A673 (cell line): ENCODE data around the gene RRP1. TPM values are rescaled to one million over a fixed set of nuclear protein-coding genes. Genes with fewer than 3 reads are reported as not detected.
A peak's percentile ranks its signal among the peaks of the same experiment; 100 is the strongest.

Experiments
- Bru-seq: library from RNA; stranded (reverse); fragments of 400-500 nt; gene quantifications from one replicate; lab custom pipeline; 2021; lab: Mats Ljungman, UMichigan
- BruChase-seq, 2 experiments: library from RNA; stranded (reverse); fragments of 400-500 nt; gene quantifications; one replicate each; lab custom pipeline; 2021; lab: Mats Ljungman, UMichigan
- BruUV-seq: library from RNA; stranded (reverse); fragments of 400-500 nt; replicated peaks from 2 replicates; lab custom pipeline; 2021; lab: Mats Ljungman, UMichigan
- CTCF ChIA-PET: fragments of 300-600 bp; sonication (Branson Sonifier 250); formaldehyde crosslinking; loops from one replicate; lab custom pipeline; 2022; ENCODE audit warnings: antibody characterized with exemption; lab: Charles Lee
- POLR2A ChIA-PET: fragments of 300-600 bp; sonication (Branson Sonifier 250); formaldehyde crosslinking; loops from one replicate; lab custom pipeline; 2022; ENCODE audit warnings: antibody characterized with exemption; ENCODE audit not compliant: low non-redundant PET; lab: Charles Lee
- DNase-seq: peaks from one replicate; pipeline ENCODE4 v3.0.0-alpha.2; 2015; ENCODE audit warnings: low spot score
- H3K27ac ChIP-seq: fragments of 200-600 bp; sonication (generic); 2 replicates; pipeline ENCODE4 v1.5.1; 2016; ENCODE audit warnings: mixed run types, low read depth, mild to moderate bottlenecking, mixed read lengths, antibody characterized with exemption, low read length; ENCODE audit not compliant: poor library complexity, severe bottlenecking
- H3K27me3 ChIP-seq: fragments of 200-600 bp; sonication (generic); replicated peaks from 2 replicates; pipeline ENCODE4 v1.6.1; 2017; ENCODE audit warnings: mixed run types, low read depth, mild to moderate bottlenecking, mixed read lengths, antibody characterized with exemption, low read length; ENCODE audit not compliant: insufficient read depth, poor library complexity
- H3K36me3 ChIP-seq: fragments of 200-600 bp; sonication (generic); 2 replicates; pipeline ENCODE4 v1.6.1; 2016; ENCODE audit warnings: mixed run types, mild to moderate bottlenecking, mixed read lengths, antibody characterized with exemption, low read length; ENCODE audit not compliant: insufficient read depth, poor library complexity, severe bottlenecking
- H3K4me1 ChIP-seq: fragments of 200-600 bp; sonication (generic); 2 replicates; pipeline ENCODE4 v1.6.1; 2017; ENCODE audit warnings: mixed run types, mild to moderate bottlenecking, mixed read lengths, antibody characterized with exemption, low read length; ENCODE audit not compliant: insufficient read depth, poor library complexity, severe bottlenecking
- H3K4me3 ChIP-seq: fragments of 200-600 bp; sonication (generic); 2 replicates; pipeline ENCODE4 v1.5.1; 2016; ENCODE audit warnings: low read depth, mixed run types, mild to moderate bottlenecking, mixed read lengths, low read length; ENCODE audit not compliant: poor library complexity, severe bottlenecking
- H3K9me3 ChIP-seq: fragments of 200-600 bp; sonication (generic); 2 replicates; pipeline ENCODE4 v1.6.1; 2016; ENCODE audit warnings: mixed run types, low read depth, mild to moderate bottlenecking, mixed read lengths, antibody characterized with exemption, low read length; ENCODE audit not compliant: poor library complexity, severe bottlenecking
- EZH2 ChIP-seq: fragments of 200-600 bp; sonication (generic); IDR thresholded peaks from 2 replicates; pipeline ENCODE4 v1.6.1; 2017; ENCODE audit warnings: borderline replicate concordance, low read depth, mild to moderate bottlenecking, mixed read lengths, antibody characterized with exemption, low read length; ENCODE audit not compliant: poor library complexity, severe bottlenecking
- intact Hi-C: fragments of 100-400 bp; cut with micrococcal nuclease; formaldehyde crosslinking; loops from one replicate; pipeline ENCODE4 v1.10.0; 2022; ENCODE audit not compliant: unreplicated experiment
- long read RNA-seq: library from polyadenylated mRNA; stranded (forward); transcript quantifications from one replicate; pipeline ENCODE4 v2.0.0, GENCODE V29; 2022
- total RNA-seq: library from RNA; stranded (reverse); gene quantifications from 2 replicates; pipeline ENCODE4 v1.2.3, GENCODE V29; 2021
- TF ChIP-seq, protein P1 (sequence below): fragments of 300-800, 200-600 bp; sonication (generic); conservative IDR thresholded peaks from 2 replicates; pipeline ENCODE4 v1.5.1; 2017; ENCODE audit warnings: low read depth, mild to moderate bottlenecking, antibody characterized with exemption, low read length, moderate library complexity, mixed read lengths

RRP1 gene, protein sequence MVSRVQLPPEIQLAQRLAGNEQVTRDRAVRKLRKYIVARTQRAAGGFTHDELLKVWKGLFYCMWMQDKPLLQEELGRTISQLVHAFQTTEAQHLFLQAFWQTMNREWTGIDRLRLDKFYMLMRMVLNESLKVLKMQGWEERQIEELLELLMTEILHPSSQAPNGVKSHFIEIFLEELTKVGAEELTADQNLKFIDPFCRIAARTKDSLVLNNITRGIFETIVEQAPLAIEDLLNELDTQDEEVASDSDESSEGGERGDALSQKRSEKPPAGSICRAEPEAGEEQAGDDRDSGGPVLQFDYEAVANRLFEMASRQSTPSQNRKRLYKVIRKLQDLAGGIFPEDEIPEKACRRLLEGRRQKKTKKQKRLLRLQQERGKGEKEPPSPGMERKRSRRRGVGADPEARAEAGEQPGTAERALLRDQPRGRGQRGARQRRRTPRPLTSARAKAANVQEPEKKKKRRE
- total RNA-seq (72.5 and 86.4 TPM in 2 replicates), Bru-seq, nascent RNA (percentile 74 among the genes with signal in this experiment), BruChase-seq, experiment 1, labeled RNA remaining after a 2-hour chase (percentile 73 among the genes with signal in this experiment), BruChase-seq, experiment 2, labeled RNA remaining after a 6-hour chase (percentile 79 among the genes with signal in this experiment)
- long read RNA-seq, transcript RRP1-207 (13 exons, 3,022 nt): major isoform, 207 of 267 reads
- long read RNA-seq, partial matches to known transcripts: 17 of 267 reads
- long read RNA-seq, other reads (novel, unspliced or antisense): 42 of 267 reads

DNA sequence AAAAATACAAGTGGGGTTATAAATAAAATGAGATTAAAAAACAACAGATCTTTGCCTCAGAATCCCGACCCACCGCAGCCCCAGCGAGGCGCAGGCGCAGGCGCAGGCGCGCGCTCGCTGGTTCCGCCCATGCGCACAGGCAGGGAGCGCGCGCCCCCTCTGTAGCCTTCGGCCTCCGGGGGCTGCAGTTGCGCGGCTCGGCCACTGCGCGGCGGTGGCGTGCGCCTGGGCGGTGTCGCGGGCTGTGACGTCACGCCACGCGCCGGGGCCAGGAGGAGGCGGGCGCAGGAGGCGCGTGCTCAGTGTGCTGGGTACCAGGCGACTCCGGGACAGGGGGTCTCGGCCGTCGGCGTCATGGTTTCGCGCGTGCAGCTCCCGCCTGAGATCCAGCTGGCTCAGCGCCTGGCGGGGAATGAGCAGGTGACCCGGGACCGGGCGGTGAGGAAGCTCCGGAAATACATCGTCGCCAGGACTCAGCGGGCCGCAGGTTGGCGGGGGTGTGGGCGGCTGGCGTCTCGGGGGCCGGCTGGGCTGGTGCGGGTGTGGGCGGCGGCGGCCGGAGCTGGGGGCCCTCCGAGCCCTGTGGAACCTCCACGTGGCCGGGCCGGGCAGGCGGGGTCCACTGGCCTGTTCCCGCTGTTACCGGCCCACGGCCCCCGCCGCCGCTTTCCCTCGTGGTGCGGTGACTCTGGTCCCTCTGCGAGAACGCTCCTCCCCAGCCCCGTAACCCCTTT lies at the start of gene RRP1:
TSS of gene RRP1 (plus strand) at position 302 of the 734 bp plus-strand sequence. CDS start at position 355, 53 bp downstream.
- no peak for TF ChIP-seq EZH2
- TF ChIP-seq, protein P1, sequence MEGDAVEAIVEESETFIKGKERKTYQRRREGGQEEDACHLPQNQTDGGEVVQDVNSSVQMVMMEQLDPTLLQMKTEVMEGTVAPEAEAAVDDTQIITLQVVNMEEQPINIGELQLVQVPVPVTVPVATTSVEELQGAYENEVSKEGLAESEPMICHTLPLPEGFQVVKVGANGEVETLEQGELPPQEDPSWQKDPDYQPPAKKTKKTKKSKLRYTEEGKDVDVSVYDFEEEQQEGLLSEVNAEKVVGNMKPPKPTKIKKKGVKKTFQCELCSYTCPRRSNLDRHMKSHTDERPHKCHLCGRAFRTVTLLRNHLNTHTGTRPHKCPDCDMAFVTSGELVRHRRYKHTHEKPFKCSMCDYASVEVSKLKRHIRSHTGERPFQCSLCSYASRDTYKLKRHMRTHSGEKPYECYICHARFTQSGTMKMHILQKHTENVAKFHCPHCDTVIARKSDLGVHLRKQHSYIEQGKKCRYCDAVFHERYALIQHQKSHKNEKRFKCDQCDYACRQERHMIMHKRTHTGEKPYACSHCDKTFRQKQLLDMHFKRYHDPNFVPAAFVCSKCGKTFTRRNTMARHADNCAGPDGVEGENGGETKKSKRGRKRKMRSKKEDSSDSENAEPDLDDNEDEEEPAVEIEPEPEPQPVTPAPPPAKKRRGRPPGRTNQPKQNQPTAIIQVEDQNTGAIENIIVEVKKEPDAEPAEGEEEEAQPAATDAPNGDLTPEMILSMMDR: peak; percentile 66
- H3K36me3 ChIP-seq: peaks cover 35% of the 10 kb centered on the region
- H3K27ac ChIP-seq: peak within 1 kb of the TSS; percentile 87
- peak within 1 kb of the TSS; percentile 78 for H3K4me3 ChIP-seq
- H3K4me1 ChIP-seq: peaks cover 12% of the 10 kb centered on the region
- ChIA-PET CTCF (interaction anchor here (0.9 kb wide), 1 partner anchor 9 kb away, joined by 4 read pairs; no protein-coding TSS in a partner anchor), POLR2A (no interaction called here)
- intact Hi-C loops: no loop called here
- no peaks in the 10 kb centered on the region for H3K27me3 ChIP-seq
- BruUV-seq: no TSS peak
- no peaks in the 10 kb centered on the region for H3K9me3 ChIP-seq
- DNase-seq: peak; percentile 94

DNA sequence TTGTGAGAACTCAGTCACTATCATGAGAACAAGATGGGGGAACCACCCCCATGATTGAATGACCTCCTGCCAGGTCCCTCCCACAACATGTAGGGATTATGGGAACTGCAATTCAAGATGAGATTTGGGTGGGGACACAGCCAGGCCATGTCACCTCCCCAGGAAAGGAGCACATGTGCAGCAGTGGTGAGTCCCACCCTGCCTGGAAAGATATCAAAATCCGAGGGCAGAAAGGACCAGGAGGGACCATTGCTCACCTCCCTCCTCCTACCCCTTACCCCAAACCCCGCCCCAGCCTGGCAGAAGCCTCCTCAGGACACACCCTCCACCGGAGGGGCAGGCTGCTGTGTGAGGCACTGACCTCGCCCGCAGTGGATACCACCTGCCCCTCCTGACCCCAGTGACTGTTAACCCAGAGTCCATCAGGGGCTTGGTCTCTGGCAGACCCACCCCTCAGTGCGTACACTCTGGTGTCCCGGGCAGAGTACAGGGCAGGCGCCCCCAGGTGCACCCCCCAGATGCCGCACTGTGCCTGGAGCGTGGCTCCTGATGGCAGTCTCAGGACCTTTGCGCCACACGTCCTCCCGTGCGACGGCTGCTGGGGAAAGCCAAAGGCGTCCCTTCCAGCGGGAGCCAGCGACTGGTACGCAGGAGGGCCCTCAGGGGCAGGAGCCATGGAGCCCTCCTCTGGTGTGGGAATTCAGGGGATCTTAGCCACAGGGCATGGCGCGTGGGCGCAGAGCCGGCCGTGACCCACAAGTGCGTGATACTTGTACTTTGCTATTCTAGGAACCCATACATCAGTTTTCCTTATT lies 49.5 kb upstream of the RRP1 start:
- ChIA-PET CTCF (no interaction called here), POLR2A (no interaction called here)
- no peak overlapping the region for H3K4me3 ChIP-seq
- DNase-seq: no peak
- no peaks in the 10 kb centered on the region for H3K27me3 ChIP-seq
- H3K36me3 ChIP-seq: peaks cover 2% of the 10 kb centered on the region
- H3K9me3 ChIP-seq: no peaks in the 10 kb centered on the region
- intact Hi-C loops: no loop called here
- H3K27ac ChIP-seq: no peak overlapping the region
- TF ChIP-seq, protein P1: no peak
- no peak for TF ChIP-seq EZH2
- peaks cover 6% of the 10 kb centered on the region for H3K4me1 ChIP-seq
- BruUV-seq: no TSS peak
